ENCODE data around the gene GAS5.

DNA sequence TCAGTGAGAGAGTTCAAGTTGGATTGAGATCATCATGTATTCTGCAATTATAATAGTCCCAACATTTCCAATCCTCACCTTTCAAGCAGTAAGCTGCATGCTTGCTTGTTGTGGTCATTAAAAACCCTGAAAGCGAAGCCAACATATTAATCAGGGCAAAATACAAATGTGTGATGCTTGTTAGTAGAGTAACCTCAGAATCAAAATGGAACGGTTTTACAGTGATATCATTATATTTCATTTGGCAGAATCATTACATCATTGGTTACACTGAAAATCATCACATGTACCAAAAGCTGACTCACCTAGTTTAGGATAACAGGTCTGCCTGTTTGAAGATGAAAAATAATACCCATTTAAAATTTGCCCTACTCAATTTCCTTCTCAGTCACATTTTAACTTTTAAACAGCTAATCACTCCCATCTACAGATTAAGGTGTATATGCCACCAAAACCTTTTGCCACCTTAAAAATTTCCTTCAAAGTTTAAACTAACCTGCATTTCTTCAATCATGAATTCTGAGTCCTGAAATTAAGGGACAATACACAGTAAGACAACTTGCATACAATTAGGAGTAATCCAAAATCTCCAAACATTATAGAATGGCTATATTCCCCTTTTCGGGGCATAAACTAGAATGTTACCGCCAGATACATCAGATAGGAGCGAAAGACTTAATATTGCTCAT, 3.5 kb downstream of the GAS5 start:
- TF ChIP-seq, protein P1, sequence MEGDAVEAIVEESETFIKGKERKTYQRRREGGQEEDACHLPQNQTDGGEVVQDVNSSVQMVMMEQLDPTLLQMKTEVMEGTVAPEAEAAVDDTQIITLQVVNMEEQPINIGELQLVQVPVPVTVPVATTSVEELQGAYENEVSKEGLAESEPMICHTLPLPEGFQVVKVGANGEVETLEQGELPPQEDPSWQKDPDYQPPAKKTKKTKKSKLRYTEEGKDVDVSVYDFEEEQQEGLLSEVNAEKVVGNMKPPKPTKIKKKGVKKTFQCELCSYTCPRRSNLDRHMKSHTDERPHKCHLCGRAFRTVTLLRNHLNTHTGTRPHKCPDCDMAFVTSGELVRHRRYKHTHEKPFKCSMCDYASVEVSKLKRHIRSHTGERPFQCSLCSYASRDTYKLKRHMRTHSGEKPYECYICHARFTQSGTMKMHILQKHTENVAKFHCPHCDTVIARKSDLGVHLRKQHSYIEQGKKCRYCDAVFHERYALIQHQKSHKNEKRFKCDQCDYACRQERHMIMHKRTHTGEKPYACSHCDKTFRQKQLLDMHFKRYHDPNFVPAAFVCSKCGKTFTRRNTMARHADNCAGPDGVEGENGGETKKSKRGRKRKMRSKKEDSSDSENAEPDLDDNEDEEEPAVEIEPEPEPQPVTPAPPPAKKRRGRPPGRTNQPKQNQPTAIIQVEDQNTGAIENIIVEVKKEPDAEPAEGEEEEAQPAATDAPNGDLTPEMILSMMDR (IDR thresholded peaks at IDR 0.05) = no peak
- TF ChIP-seq ZFX (IDR thresholded peaks at IDR 0.05; ENCODE audit: borderline replicate concordance) = no peak

All from 22Rv1 (cell line).